SU-DHL-6 (cell line): ENCODE results near the gene GMIP.
"Not testable (repeated sequence)": the region's sequence is repeated elsewhere in the genome, so short reads cannot be mapped to it uniquely, and the experiment has no call there.

Experiments
- H2AFZ ChIP-seq: fragments of 200-600 bp; sonication (generic); 2 replicates; pipeline ENCODE4 v1.6.1; 2014; ENCODE audit warnings: low read depth, mild to moderate bottlenecking, moderate library complexity, mixed read lengths, antibody characterized with exemption, low read length; ENCODE audit not compliant: severe bottlenecking
- H3F3A ChIP-seq: fragments of 200-600 bp; shearing (Covaris generic); 2 replicates; pipeline ENCODE4 v1.6.0; 2016; ENCODE audit warnings: antibody characterized with exemption, mild to moderate bottlenecking; ENCODE audit not compliant: insufficient read depth
- H3K27ac ChIP-seq: fragments of 200-600 bp; sonication (generic); 2 replicates; pipeline ENCODE4 v1.5.1; 2016; ENCODE audit warnings: low read depth, mild to moderate bottlenecking, low read length, moderate library complexity, mixed read lengths
- H3K27me3 ChIP-seq: fragments of 200-600 bp; sonication (generic), shearing (Covaris generic); 2 replicates; pipeline ENCODE4 v1.6.0; 2014; ENCODE audit warnings: mild to moderate bottlenecking, low read length
- H3K36me3 ChIP-seq: fragments of 200-600 bp; sonication (generic); 2 replicates; pipeline ENCODE4 v1.6.1; 2014; ENCODE audit warnings: mild to moderate bottlenecking, low read length, mixed read lengths
- H3K4me2 ChIP-seq: fragments of 300-600, 200-600 bp; shearing (Covaris generic), sonication (generic); 2 replicates; pipeline ENCODE4 v1.6.0; 2014; ENCODE audit warnings: low read length, low read depth, mild to moderate bottlenecking; ENCODE audit not compliant: poor library complexity, severe bottlenecking
- H3K4me3 ChIP-seq: fragments of 200-600 bp; sonication (generic); 2 replicates; pipeline ENCODE4 v1.5.1; 2014; ENCODE audit warnings: antibody characterized with exemption, low read length, mild to moderate bottlenecking, mixed read lengths; ENCODE audit not compliant: insufficient read depth, poor library complexity, severe bottlenecking
- H3K79me2 ChIP-seq: fragments of 200-600 bp; sonication (generic); 2 replicates; pipeline ENCODE4 v1.6.1; 2014; ENCODE audit warnings: mild to moderate bottlenecking, low read length, moderate library complexity; ENCODE audit not compliant: insufficient read depth
- H3K9ac ChIP-seq: fragments of 200-600 bp; sonication (generic); 2 replicates; pipeline ENCODE4 v1.7.0; 2014; ENCODE audit warnings: mild to moderate bottlenecking, low read length
- H3K9me2 ChIP-seq: fragments of 200-600 bp; sonication (generic); replicated peaks from 2 replicates; pipeline ENCODE4 v1.6.1; 2014; ENCODE audit warnings: low read length; ENCODE audit not compliant: insufficient read depth
- H3K9me3 ChIP-seq: fragments of 200-600 bp; sonication (generic); 2 replicates; pipeline ENCODE4 v1.6.1; 2014; ENCODE audit warnings: low read length, mixed read lengths; ENCODE audit not compliant: insufficient read depth
- H4K20me1 ChIP-seq: fragments of 200-600 bp; sonication (generic); 2 replicates; pipeline ENCODE4 v1.6.1; 2014; ENCODE audit warnings: low read depth, mild to moderate bottlenecking, antibody characterized with exemption, low read length, moderate library complexity, mixed read lengths
- CTCF ChIP-seq: fragments of 200-600 bp; sonication (generic); IDR thresholded peaks from one replicate; pipeline ENCODE4 v1.5.1; 2017; ENCODE audit warnings: antibody characterized with exemption, mild to moderate bottlenecking, low read length, moderate library complexity; ENCODE audit not compliant: insufficient read depth, poor library complexity, severe bottlenecking
- EZH2phosphoT487 ChIP-seq: fragments of 200-600 bp; sonication (generic), shearing (Covaris generic); conservative IDR thresholded peaks from 2 replicates; pipeline ENCODE4 v1.6.1; 2018; ENCODE audit warnings: mild to moderate bottlenecking, antibody characterized with exemption, low read length, moderate library complexity, mixed read lengths

GMIP gene

GRCh38 chr19:19687090-19687489 lies 43.6 kb upstream of the GMIP start:
- Histone ChIP-seq H3K9ac (no peak overlapping the region), H3F3A (peaks cover 10% of the 10 kb centered on the region; the same call in 1 of the 2 replicates), H3K4me3 (no peak overlapping the region), H4K20me1 (no peaks in the 10 kb centered on the region), H2AFZ (no peak overlapping the region), H3K79me2 (no peaks in the 10 kb centered on the region), H3K36me3 (no peaks in the 10 kb centered on the region), H3K4me2 (no peak overlapping the region), H3K9me3 (no peaks in the 10 kb centered on the region), H3K27me3 (no peaks in the 10 kb centered on the region), H3K9me2 (no peaks in the 10 kb centered on the region), H3K27ac (no peak overlapping the region)
- no peak for TF ChIP-seq EZH2phosphoT487
- no peak for TF ChIP-seq CTCF

- Histone ChIP-seq H3K9me3 (no peaks in the 10 kb centered on the region), H3K79me2 (no peaks in the 10 kb centered on the region), H3K9ac (no peak overlapping the region), H3K9me2 (no peaks in the 10 kb centered on the region), H3F3A (peaks cover 11% of the 10 kb centered on the region; the same call in 1 of the 2 replicates), H2AFZ (no peak overlapping the region), H3K27me3 (no peaks in the 10 kb centered on the region), H3K36me3 (no peaks in the 10 kb centered on the region), H3K4me2 (no peak overlapping the region), H4K20me1 (no peaks in the 10 kb centered on the region), H3K27ac (no peak overlapping the region), H3K4me3 (no peak overlapping the region)
- TF ChIP-seq CTCF, result no peak
- no peak for TF ChIP-seq EZH2phosphoT487
These were observed 43.1 kb upstream of the GMIP start for GRCh38 chr19:19686580-19686979.

DNA sequence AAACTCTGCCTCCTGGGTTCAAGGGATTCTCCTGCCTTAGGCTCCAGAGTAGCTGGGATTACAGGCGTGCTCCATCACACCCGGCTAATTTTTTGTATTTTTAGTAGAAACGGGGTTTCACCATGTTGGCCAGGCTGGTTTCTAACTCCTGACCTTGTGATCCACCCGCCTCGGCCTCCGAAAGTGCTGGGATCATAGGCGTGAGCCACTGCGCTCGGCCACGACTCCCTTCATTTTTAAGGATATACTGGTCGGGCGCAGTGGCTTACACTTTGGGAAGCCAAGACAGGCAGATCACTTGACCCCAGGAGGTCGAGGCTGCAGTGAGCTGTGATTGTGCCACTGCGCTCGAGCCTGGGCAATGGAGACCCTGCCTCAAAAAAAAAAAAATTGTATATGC lies 42.7 kb upstream of the GMIP start:
- not testable (repeated sequence) for H3K27me3 ChIP-seq, H2AFZ ChIP-seq, H4K20me1 ChIP-seq, H3K9ac ChIP-seq, H3K79me2 ChIP-seq, H3K9me2 ChIP-seq, H3K27ac ChIP-seq, H3K4me2 ChIP-seq, H3K9me3 ChIP-seq, H3K36me3 ChIP-seq, H3K4me3 ChIP-seq
- H3F3A ChIP-seq, result peaks cover 11% of the 10 kb centered on the region; the same call in 1 of the 2 replicates

- no peak overlapping the region for H2AFZ ChIP-seq
- peaks cover 3% of the 10 kb centered on the region; the same call in 1 of the 2 replicates for H3F3A ChIP-seq
- no peaks in the 10 kb centered on the region for H3K27me3 ChIP-seq
- peaks cover 48% of the 10 kb centered on the region for H3K36me3 ChIP-seq
- H3K9me2 ChIP-seq, result no peaks in the 10 kb centered on the region
- H3K9me3 ChIP-seq, result no peaks in the 10 kb centered on the region
- no peak overlapping the region for H3K4me2 ChIP-seq
- no peak overlapping the region for H3K4me3 ChIP-seq
- no peak overlapping the region for H3K9ac ChIP-seq
- TF ChIP-seq CTCF, result no peak
- TF ChIP-seq EZH2phosphoT487, result no peak
- H4K20me1 ChIP-seq, result no peaks in the 10 kb centered on the region; the same call in 1 of the 2 replicates
- peaks cover 43% of the 10 kb centered on the region for H3K79me2 ChIP-seq
- no peak overlapping the region for H3K27ac ChIP-seq
These were observed 36.0 kb upstream of the GMIP start for GRCh38 chr19:19679176-19680073.
